ENCODE measurements around the gene HDAC4.
A peak's percentile ranks its signal among the peaks of the same experiment; 100 is the strongest.

Gene HDAC4

DNA sequence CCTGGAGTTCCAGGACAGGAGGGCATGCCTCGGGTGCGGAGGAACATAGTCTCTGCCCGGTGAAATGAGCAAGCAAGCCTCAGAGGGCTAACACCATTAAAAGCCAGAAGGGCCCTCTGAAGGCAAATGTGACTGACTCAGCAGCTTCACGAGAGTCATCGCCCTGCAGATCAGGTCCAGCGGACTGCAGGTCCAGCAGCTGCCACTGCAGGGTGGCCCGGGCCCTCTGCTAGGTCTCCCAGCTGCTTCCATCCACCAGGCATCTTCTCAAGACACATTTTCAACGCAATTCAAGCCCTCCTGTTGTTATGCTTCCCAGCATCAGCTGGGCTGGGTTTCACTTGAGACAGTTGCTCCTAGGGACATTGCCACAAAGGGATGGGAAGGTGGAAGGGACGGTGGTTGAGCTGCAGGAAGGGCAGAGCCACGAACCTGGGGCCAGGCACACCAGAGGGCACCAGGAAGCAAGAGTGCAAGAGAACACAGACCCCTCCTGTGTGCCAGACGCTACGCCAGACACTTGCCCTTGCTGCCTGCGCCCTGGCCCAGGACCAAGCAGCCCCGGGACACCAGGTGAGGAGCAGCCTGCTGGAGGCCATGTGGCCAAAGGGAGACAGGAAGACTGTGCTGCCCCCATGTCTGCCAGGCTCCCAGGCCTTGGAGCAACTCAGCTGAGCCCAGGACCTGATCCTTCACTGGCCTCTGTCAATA, 173.0 kb downstream of the HDAC4 start:
- peak; percentile 4 for DNase-seq

DNA sequence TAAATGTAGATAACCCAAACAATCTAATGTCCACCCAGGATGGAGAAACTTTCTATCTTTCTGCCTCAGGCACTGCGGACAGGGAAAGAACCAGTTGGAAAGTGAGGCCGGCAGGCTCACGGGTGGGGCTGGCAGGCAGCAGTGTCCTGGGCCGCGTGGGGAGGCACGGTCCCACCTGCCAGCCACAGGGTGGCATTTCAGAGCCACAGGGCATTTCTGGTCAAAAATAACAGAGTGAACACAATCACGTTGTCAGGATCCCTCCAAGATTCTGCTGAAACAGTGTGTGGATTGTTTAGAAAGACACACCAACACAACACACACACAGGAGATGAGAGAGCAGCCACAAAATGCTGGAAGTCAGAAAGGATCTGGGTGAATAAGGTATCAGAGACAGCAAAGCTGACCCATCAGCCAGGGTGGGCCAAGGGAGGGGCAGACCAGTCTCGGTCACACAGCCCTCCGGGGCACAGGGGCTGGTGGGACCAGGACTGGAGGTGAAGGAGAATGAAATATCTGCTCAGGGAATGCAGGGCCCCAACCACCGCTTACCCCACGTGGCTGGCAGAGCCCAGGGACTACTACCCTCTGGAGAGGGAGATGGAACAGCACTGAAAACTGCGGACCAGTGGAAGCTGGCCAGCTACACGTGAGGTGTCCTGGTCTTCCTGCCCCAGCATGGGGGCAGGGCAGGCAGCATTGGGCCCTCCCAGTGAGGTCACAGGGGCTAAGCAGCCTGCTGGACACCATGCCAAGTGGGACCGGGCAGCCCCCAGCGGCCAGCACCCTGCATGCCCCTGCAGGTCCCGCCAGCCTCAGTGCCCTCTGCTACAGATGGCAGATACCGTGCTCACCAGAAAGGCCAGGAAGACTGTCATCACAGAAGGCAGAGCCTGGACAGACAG, 173.9 kb downstream of the HDAC4 start:
- no peak for DNase-seq

DNA sequence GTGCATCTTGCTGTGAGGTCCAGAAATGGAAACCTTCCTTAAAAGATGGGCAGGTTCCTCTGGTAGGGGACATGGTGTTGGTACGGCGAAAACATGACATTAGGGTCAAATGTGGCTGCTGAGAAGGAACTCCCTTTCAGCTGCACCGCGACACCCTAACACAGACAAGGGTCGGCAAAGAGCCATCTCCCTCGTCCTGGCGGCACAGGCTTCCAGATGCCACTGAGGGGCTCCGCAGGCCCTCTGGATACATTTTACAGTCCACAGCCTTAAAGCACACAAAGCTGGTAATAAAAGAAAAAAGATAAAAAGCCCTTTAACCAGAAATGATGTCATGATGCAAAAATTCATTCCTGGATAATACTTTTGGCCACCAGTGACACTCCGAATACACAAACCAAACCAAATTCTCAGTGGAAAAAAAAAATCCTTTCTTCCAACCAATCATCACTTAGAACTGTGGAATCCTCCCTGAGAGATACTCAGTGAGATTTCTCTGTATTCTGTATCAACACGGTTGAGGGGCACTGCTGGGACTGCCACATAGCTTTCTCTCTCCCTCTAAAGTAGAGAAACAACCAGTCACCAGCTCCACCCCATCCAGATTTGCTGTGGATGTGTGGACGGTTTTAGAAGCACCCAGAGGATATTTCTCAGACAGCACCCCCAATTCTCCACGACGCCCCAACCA, 174.8 kb downstream of the HDAC4 start:
- peak; percentile 38 for DNase-seq

DNA sequence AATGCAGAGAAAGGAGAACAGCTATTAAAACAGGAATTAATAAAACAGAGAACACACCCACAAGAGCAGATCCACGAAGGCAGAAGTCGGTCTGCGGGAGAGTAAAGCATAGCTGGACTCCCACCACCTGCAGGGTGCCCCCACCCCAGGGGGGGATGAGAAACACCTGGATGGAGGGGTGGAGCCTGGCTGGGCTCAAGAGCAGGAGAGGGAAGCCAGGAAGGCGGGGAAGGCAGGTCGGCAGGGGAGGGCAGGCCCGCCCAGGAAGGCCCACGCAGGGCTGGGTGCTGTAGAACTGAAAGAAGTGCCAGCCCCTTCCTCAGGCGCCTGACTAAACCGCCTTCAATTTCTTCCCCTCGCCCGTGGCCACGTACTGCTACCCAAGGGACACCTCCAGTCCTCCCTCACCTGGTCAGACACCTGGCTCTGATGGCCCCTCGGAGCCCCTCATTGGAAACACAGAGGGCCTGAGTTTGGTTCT, 175.4 kb downstream of the HDAC4 start:
- no peak for DNase-seq

DNA sequence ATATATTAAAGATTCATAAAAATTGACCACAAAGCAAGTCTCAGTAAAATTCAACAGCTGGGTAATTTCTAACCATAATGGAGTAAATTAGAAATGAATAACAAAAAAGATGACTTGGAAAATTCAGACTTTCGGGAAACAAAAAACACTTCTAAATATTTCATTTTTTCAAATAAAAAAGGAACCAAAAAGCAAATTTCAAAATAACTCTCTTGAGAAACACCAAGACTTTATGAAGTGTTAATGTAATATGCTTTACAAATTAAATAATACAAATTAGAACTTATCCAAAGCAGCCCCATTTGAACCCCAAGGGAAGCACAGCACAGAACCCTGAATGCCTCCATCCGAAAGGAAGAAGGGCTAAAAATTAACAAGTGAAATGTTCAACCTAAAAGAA, 175.9 kb downstream of the HDAC4 start:
- DNase-seq, result no peak

DNA sequence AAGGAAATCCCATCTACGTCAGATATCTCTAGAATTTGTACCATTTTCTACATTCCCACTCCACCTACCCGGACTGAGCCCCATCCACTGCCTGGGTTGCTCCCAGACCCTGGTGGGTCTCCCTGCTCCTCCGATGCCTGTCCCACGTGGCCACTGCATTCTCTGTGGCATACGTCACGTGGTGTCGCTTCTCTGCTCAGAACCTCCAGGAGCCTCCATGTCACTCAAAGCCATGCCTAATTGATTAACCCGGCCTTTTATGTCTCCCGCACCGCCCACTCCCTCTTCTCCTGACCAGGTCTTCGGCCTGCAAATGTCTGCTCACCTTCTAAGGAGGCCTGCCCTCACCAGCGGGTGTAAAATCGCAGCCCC, 176.6 kb downstream of the HDAC4 start:
- no peak for DNase-seq

DNA sequence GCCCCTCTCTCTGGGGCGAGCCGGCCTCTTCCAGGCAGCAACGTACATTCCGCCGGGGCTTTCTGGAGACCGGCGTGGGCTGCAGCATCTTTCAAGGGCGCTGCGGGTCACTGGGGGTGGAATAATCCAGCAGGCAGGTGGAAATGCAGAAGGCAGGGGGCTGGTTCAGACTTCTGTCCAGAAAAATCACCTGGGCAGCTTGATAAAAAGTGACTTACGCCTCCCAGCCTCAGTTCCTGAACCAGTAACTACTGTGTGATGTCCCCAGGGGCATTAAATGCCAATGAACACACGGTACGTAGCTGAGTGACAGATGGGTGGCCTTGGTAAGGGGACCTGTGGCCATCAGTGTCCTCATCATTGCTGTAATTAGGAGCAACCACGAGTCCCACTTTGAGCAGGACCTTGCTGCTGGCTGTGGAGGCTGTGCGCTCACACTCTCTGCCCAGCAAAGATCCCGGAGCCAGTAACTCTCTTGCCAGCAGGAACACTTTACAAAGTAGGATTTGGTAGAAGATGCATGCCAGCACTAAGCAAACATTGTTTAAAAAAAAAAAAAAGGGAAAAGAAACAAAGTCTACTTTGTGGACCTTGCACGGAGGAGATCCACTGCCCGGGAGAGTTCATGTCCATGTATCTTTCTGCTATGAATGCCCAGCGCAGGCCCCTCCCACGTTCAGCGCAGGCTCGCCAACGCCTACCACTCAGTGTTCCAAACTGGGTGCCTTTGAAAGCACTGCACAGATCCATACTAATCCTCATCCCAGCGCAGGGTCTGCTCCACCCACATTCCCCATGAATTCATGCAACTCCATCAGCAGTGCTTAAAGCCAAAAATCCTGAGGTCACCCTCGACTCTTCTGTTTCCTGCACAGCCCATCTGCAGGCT, 177.3 kb downstream of the HDAC4 start:
- no peak for DNase-seq

DNA sequence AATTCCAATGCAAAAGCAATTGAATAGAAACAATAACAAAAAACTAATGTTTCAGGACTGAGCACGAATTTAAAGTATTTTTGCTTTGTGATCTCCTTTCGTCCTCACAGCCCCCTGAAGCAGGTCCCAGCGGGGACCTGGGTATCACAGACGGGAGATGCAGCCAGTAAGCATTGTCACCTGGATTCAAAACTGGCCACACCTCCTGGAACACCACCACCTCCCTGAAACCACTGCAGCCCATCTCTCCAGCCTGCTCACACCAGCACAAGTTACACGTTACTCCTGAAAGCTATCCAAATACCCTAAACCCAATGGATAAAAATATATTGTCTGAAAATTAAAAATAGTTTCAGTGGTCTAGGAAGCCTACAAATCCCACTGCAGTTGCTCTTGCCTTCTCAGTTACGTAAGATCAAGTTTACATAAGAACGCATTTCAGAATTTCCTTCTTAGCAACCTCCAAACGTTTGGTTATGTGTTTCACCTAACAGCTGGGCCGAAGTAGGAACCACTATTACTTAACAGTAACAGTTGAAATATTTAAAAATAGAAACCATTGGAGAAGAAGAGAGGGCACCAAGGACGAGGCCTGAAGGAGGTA, 178.0 kb downstream of the HDAC4 start:
- DNase-seq, result no peak

DNA sequence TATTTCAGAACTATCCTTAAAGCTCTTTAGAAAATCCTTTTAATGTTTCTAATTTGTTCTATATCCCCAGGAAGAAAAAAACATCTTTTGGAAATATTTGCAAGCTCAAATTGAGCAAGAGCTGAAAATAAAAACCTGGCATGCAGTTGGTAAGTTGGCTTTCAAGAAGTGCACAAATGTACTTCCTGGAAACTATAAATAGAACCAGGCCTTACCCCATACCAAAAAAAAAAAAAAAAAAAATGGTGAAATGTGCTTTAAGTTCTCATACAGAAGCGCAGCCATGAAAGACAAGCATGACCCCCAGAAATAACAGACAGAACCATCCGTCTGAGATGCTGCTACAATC, 178.5 kb downstream of the HDAC4 start:
- no peak for DNase-seq

DNA sequence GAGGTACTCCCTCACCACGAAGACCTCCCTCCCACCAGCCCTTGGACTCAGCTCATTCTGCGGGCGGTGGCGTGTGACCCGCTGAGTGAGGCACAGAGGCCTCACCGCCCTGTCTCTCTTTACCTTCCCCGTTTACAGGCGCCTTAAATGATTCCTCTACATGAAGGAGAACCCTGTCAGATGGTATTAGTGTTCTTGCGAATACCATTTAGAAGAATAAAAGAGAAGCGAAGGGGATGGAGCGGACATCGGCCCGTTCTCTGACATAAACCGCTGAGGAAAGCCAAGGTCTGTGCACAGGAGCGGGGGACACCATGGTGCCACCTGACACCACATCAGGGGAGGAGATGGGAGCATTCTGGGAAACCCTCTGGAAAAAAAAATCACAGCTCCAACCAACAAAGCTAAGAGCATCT, 179.8 kb downstream of the HDAC4 start:
- DNase-seq, result no peak

DNA sequence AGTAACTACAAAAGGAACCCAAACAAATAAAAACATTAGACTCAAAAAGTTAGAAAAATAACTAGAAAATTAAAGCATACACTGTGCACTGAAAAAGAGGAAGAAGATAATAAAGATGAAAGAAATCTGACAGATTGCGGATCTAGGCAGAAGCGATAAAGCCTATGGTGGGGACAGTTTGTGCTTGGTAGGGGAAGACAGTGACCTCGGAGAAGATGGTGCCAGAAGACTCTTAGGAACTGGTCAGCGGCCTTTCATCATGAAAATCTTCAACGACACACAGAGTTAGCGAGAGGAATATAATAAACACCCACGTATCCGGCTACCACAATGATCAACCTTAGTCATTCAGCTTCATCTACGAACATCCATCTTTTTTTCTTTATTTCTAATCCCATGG, 180.5 kb downstream of the HDAC4 start:
- DNase-seq, result no peak

DNA sequence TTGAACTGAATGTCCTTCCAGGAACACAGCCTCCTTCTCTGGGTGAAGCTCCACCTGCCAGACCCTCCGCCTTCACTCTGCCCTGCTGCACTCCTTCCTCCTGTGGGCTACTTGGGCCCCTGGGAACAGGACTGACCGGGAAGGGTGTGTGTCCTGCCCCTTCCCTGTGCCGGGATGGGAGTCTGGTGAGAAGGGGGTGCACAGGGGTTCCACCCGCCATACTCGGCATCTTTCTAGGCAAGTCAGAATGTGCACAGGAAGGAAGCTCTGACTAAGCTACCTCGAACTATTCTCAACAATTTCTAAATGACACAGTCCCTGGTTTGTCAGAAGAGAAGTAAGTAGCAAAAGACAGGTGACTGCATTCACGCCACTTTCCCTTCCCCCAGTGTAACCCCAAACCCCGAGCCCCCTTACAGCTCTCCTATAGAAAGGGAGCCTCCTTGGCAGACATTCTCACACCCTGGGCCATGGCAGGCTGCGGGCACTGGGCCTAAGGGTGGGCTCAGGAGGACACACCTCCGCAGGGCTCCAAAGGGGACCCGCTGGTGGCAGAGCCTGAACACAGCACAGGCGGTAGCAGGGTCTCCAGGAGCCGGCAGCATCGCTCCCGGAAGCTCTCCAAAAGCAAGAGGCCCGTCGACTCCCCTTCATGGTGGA, 184.1 kb downstream of the HDAC4 start:
- DNase-seq, result no peak

DNA sequence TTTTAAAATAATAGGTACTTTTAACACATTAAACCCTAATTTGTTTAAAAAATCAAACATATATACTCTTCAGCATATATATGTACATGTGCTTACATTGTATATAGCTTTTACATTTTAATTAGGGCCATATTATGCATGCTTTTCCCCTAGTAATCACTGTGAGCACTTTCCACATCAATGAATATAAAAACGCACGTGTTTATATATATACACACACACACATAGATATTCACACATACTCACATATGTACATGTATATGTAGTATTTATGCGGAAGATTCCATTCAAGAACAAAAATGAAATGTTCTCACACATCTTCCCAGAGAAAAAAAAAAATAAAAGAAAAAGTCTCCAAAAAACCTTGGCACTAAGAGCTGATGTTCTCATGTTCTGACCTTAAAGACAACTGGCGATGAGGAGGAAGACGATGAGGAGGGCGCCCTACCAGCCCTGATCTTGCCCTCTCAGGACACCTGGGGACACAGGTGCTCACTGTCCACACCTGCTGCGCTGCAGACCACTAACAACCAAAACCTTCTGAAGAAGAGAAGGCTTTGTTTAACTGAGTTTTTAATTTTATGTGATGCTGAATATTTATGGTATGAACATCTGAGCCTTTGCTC, 184.7 kb downstream of the HDAC4 start:
- no peak for DNase-seq

DNA sequence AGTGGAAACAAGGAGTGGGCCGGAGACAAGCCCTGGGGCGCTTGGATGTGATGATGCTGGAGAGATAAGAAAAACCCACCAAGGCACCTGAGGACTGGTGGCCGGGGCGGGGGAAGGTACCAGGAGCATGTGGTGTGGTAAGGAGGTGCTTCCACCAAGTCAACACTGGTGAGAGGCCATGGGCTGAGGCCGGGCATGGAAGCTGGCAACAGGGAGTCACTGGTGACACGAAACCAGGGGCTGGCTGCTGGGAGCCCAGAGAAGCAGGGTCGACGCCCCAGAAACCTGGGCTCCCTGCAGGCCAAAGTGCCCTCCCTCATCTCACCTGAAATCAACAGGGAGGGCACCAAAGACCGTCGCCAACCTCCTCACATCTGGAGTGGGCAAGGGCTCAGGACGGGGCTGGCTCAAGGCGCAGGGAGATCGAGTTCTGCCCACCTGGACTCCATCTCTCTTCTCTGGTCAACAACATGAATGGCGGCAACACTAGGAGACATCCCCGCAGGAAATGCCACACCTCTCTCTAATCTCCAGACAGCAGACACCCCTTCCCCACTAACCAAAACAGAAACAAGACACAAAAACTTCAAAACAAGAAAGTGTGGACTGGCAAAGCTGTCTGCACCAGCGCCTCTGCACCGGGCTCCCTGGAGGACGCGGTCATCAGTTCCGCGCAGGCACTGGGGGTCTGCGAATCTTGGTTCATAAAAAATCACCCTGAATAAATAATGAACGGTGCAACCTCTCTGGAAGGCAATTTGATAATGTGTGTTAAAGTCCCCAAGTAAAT, 185.5 kb downstream of the HDAC4 start:
- DNase-seq, result no peak

DNA sequence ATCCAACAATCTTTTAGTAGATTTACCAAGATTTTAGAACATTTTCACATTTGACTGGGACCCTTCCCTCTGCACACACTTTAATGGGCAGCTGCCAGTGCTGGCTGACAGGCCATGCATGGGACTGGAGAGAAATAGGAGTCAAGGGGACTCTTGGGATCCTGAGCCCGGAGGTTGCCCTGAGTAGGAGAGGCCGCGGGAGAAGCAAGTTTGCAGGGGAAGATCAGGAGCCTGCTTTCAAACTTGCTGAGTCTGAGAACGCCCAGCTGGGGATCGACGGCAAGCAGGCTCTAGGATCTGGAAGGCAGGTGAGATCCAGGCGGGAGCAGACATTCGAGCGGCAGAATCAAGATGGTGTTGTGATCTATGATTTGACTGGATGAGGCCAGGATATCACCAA, 186.1 kb downstream of the HDAC4 start:
- DNase-seq, result no peak

DNA sequence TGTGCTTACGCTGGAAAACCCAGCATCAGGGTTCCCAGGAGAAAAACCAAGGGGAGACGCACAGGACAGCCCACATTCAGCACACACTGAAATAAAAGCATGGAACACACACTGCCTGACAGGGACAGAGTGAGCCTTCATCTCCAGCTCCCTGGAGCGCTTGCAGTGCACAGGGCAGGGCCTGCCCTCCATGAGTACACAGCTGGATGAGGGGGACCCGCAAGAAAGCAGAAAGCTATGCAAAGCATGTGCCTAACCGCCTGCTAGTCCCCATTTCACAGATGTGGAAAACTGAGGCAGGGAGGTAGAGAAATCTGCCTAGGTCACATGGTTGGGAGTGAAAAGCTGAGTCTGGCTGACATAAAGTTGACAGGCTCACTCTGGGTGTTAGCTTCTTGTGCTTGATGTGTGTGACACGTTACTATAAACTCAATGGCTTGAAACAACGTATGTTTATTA, 187.1 kb downstream of the HDAC4 start:
- DNase-seq, result no peak

DNA sequence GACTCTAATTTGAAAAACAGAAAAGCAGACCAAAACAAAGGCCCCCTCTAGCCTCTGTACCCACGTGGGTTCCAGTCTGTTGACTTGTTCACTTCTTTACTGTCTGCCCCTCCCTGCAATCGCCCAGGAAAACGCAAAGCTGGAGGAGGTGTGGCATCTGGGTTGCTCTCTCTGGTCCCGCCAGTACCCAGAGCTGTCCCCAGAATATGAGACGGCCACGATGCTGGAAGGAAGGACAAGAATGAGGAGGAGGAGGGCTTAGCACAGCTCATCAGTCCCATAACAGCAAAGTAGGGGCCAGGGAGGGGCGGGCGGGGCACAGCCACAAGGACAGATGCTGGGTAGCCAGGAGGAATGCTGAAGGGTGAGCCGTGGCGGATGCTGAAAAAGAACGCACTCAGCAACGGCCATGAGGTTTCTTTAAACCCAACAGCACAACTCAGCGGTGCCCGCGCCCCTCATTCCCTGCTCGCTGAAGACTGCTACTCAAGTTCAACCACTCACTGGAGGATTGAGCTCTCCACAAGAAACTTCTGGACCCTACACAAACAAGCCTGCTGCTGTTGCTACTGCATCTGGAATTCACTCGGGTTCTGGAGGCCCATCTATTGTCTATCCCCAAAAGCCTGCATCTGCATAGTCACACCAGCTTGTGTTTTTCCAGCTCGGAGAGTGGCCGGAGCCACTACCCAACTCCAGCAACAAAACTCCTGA, 187.7 kb downstream of the HDAC4 start:
- DNase-seq, result no peak

DNA sequence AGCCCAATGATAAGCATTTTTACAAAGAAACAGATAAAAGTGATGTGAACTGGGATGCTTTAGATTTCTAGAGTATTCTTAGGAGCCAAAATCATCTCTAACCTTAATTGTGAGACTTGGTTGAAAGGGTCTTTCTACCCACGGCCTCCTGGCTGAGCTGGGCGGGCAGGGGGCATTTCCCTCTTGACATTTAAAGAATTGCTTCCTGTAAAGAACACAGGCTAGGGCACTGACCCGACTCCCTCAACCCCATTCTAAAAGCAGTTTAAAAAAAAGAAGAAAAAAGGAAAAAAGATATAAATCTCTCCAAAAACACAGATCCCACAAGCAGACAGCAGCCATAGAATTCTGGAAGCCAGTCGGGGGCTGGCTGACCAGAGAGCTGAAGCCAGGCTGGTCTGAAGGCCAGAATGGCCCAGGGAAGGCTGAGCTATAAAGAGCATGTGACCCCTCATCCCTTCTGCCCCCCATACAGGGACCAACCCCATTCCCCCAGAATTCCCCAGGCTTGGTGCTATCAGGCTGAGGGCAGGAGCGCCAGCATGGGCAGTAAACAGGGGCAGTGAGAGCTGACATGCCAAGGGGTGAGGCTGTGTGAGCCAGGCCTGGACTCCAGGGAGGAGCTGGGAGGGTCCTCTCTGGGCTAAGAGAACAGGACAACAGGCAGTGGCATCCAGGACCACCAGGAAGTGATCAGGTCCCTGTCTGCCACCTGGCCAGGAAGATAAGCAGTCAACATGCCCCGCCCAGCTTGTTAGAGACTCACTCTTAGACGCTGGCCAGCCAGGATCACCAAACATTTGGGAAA, 188.5 kb downstream of the HDAC4 start:
- DNase-seq, result no peak

Data from T1000 (cell line).